Caco-2 (cell line): Measurements from ENCODE around the gene CXCL8. TPM values are rescaled to one million over a fixed set of nuclear protein-coding genes. Genes with fewer than 3 reads are reported as not detected.

Source experiments
- BruUV-seq: library from RNA; stranded (reverse); fragments of 400-500 nt; replicated peaks from 2 replicates; lab custom pipeline; 2021; lab: Mats Ljungman, UMichigan
- CTCF ChIA-PET: fragments of 300-600 bp; sonication (Branson Sonifier 250); formaldehyde crosslinking; loops from one replicate; lab custom pipeline; 2022; ENCODE audit warnings: antibody characterized with exemption; lab: Charles Lee
- POLR2A ChIA-PET: fragments of 300-600 bp; sonication (Branson Sonifier 250); formaldehyde crosslinking; loops from one replicate; lab custom pipeline; 2022; ENCODE audit warnings: antibody characterized with exemption; lab: Charles Lee
- DNase-seq, 2 experiments: peaks; one replicate each; pipeline versions ENCODE4 v3.0.0 to v3.0.0-alpha.2; 2020 to 2022
- H3K27me3 ChIP-seq: replicated peaks from 2 replicates; pipeline ENCODE4 v1.6.0; 2011; ENCODE audit warnings: low read length; ENCODE audit not compliant: control insufficient read depth, insufficient read depth
- H3K36me3 ChIP-seq: 2 replicates; pipeline ENCODE4 v1.5.1; 2011; ENCODE audit warnings: low read length; ENCODE audit not compliant: control insufficient read depth, insufficient read depth
- H3K4me1 ChIP-seq: fragments of 250-450 bp; sonication (Bioruptor Pico); 2 replicates; pipeline ENCODE4 v1.5.1; 2020; ENCODE audit warnings: mild to moderate bottlenecking
- H3K4me3 ChIP-seq: 2 replicates; pipeline ENCODE4 v1.5.1; 2011; ENCODE audit warnings: low read depth, mild to moderate bottlenecking, control low read depth, low read length
- H3K9me3 ChIP-seq: fragments of 250-450 bp; sonication (Bioruptor Pico); 2 replicates; pipeline ENCODE4 v1.5.1; 2020; ENCODE audit warnings: mild to moderate bottlenecking, moderate library complexity
- H3K27ac Mint-ChIP-seq: one replicate; pipeline ENCODE4 v1.8.0; 2022; ENCODE audit warnings: mixed read lengths; ENCODE audit not compliant: unreplicated experiment
- H3K27me3 Mint-ChIP-seq: one replicate; pipeline ENCODE4 v1.8.0; 2022; ENCODE audit warnings: mixed read lengths; ENCODE audit not compliant: insufficient read depth, unreplicated experiment
- H3K36me3 Mint-ChIP-seq: one replicate; pipeline ENCODE4 v1.8.0; 2022; ENCODE audit warnings: mild to moderate bottlenecking, mixed read lengths; ENCODE audit not compliant: insufficient read depth, unreplicated experiment
- H3K4me1 Mint-ChIP-seq: one replicate; pipeline ENCODE4 v1.8.0; 2022; ENCODE audit warnings: low read depth, mixed read lengths; ENCODE audit not compliant: unreplicated experiment
- H3K4me3 Mint-ChIP-seq: one replicate; pipeline ENCODE4 v1.8.0; 2022; ENCODE audit warnings: mild to moderate bottlenecking, moderate library complexity, mixed read lengths; ENCODE audit not compliant: unreplicated experiment
- H3K9me3 Mint-ChIP-seq: one replicate; pipeline ENCODE4 v1.8.0; 2022; ENCODE audit warnings: mixed read lengths; ENCODE audit not compliant: unreplicated experiment
- intact Hi-C: fragments of 100-400 bp; cut with micrococcal nuclease; formaldehyde crosslinking; loops from one replicate; pipeline ENCODE4 v1.10.0; 2022; ENCODE audit not compliant: unreplicated experiment
- total RNA-seq: library from RNA; stranded (reverse); gene quantifications from 2 replicates; pipeline ENCODE4 v1.2.3, GENCODE V29; 2022
- TF ChIP-seq, protein P1 (sequence below), 2 experiments: fragments of 200-600 bp in 1 of 2; IDR thresholded peaks; 1 replicate in 1 of 2; 2 replicates in 1 of 2; pipeline versions ENCODE4 v1.5.1 to v1.8.0; 2011 to 2022; ENCODE audit warnings: antibody characterized with exemption in 1 of 2, control low read depth in 1 of 2, inconsistent platforms in 1 of 2, low read depth in 1 of 2, low read length in 1 of 2, mild to moderate bottlenecking in 1 of 2, moderate library complexity in 1 of 2; ENCODE audit not compliant: insufficient read depth in 1 of 2, severe bottlenecking in 1 of 2, unreplicated experiment in 1 of 2

The CXCL8 gene
- total RNA-seq, 1 experiment from 2014 or later, result 0.18 TPM

DNA sequence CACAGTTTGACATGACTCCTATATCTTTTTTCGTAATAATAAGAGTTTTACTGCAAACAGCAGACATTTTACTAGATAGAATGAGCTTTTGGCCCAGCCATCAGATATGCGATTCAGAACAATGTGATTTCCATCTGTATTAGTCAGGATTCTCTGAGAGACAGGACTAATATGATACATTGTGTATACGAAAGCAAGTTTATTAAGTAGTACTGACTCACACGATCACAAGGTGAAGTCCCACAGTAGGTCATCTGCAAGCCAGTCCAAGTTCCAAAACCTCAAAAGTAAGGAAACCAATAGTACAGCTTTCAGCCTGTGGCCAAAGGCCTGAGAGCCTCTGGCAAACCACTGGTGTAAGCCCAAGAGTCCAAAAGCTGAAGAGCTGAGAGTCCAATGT is 24.1 kb downstream of the CXCL8 start:
- ChIA-PET POLR2A (no interaction called here), CTCF (interaction anchor here (0.6 kb wide), 1 partner anchor 230 kb away, joined by 3 read pairs; no protein-coding TSS in a partner anchor)
- Mint-ChIP-seq H3K4me3 (no peak overlapping the region), H3K27me3 (peaks cover 4% of the 10 kb centered on the region), H3K9me3 (no peaks in the 10 kb centered on the region), H3K36me3 (no peaks in the 10 kb centered on the region), H3K27ac (no peak overlapping the region), H3K4me1 (no peaks in the 10 kb centered on the region)
- no peak for DNase-seq
- H3K9me3 ChIP-seq, result no peaks in the 10 kb centered on the region
- no TSS peak for BruUV-seq
- TF ChIP-seq, protein P1, sequence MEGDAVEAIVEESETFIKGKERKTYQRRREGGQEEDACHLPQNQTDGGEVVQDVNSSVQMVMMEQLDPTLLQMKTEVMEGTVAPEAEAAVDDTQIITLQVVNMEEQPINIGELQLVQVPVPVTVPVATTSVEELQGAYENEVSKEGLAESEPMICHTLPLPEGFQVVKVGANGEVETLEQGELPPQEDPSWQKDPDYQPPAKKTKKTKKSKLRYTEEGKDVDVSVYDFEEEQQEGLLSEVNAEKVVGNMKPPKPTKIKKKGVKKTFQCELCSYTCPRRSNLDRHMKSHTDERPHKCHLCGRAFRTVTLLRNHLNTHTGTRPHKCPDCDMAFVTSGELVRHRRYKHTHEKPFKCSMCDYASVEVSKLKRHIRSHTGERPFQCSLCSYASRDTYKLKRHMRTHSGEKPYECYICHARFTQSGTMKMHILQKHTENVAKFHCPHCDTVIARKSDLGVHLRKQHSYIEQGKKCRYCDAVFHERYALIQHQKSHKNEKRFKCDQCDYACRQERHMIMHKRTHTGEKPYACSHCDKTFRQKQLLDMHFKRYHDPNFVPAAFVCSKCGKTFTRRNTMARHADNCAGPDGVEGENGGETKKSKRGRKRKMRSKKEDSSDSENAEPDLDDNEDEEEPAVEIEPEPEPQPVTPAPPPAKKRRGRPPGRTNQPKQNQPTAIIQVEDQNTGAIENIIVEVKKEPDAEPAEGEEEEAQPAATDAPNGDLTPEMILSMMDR (IDR thresholded peaks at IDR 0.05; ENCODE audit: insufficient read depth in 1 of 2, low read depth in 1 of 2, low read length in 1 of 2, severe bottlenecking in 1 of 2, unreplicated experiment in 1 of 2), result no peak
- H3K4me3 ChIP-seq, result no peak overlapping the region
- intact Hi-C loops, result no loop called here
- no peaks in the 10 kb centered on the region for H3K4me1 ChIP-seq
- H3K36me3 ChIP-seq, result no peaks in the 10 kb centered on the region
- H3K27me3 ChIP-seq, result no peaks in the 10 kb centered on the region

DNA sequence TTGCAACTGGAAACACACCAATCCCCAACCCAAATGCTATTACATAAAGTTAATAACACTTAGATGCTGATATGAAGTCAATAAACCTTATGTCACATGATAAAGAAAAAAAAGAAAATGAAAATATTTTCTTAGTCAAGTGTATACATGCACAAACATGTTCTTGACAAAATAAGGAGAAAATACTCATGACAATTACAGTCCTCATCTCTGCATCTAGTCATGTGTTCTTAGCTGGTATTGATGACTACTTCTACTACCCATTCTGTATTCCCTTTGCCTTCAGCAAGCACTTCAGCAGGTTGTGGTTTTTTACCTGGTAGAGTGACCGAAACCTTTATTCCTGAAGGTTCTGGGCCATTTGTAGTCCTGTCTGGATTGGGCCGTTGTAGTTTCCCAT is 24.9 kb downstream of the CXCL8 start:
- no peaks in the 10 kb centered on the region for H3K27me3 ChIP-seq
- no peaks in the 10 kb centered on the region for H3K9me3 ChIP-seq
- H3K4me3 ChIP-seq, result no peak overlapping the region
- H3K4me1 ChIP-seq, result no peaks in the 10 kb centered on the region
- no peak for DNase-seq
- TF ChIP-seq, protein P1 (IDR thresholded peaks at IDR 0.05; ENCODE audit: insufficient read depth in 1 of 2, low read depth in 1 of 2, low read length in 1 of 2, severe bottlenecking in 1 of 2, unreplicated experiment in 1 of 2), result no peak
- BruUV-seq, result no TSS peak
- POLR2A ChIA-PET, result no interaction called here
- Mint-ChIP-seq H3K27me3 (peaks cover 4% of the 10 kb centered on the region), H3K9me3 (no peaks in the 10 kb centered on the region), H3K36me3 (no peaks in the 10 kb centered on the region), H3K4me1 (no peaks in the 10 kb centered on the region), H3K4me3 (no peak overlapping the region), H3K27ac (no peak overlapping the region)
- no peaks in the 10 kb centered on the region for H3K36me3 ChIP-seq
- intact Hi-C loops, result no loop called here
- CTCF ChIA-PET, result interaction anchor here (0.6 kb wide), 1 partner anchor 229 kb away, joined by 3 read pairs; no protein-coding TSS in a partner anchor

DNA sequence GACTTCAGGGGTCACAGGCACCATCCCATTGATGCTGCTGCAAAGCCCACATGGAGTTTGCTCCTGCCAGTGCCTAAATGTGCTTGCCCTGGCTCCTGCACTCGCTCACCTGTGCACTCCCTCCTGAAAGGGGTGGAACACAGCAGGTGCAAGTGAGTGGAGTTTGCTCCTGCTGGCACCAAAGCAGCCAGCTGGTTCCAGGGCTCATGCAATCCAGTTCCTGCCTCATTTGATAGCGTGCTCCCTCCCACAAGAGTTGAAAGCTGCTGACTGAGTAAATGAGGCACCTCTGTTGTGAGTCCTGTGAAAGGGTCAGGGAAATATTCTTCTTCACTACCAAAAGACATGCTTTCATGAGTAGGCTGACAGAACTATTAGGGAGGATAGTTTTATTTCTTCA is 30.5 kb downstream of the CXCL8 start:
- H3K9me3 ChIP-seq, result no peaks in the 10 kb centered on the region
- H3K36me3 ChIP-seq, result no peaks in the 10 kb centered on the region
- peaks cover 2% of the 10 kb centered on the region for H3K27me3 Mint-ChIP-seq
- H3K4me1 Mint-ChIP-seq, result no peaks in the 10 kb centered on the region
- CTCF ChIA-PET, result no interaction called here
- no peaks in the 10 kb centered on the region for H3K27me3 ChIP-seq
- no peaks in the 10 kb centered on the region for H3K4me1 ChIP-seq
- H3K4me3 Mint-ChIP-seq, result no peak overlapping the region
- no peaks in the 10 kb centered on the region for H3K9me3 Mint-ChIP-seq
- no peaks in the 10 kb centered on the region for H3K36me3 Mint-ChIP-seq
- intact Hi-C loops, result no loop called here
- no peak for DNase-seq
- BruUV-seq, result no TSS peak
- no peak overlapping the region for H3K27ac Mint-ChIP-seq
- TF ChIP-seq, protein P1 (IDR thresholded peaks at IDR 0.05; ENCODE audit: insufficient read depth in 1 of 2, low read depth in 1 of 2, low read length in 1 of 2, severe bottlenecking in 1 of 2, unreplicated experiment in 1 of 2), result no peak
- H3K4me3 ChIP-seq, result no peak overlapping the region
- POLR2A ChIA-PET, result no interaction called here
